ENCODE data around the gene COA8. TPM values are rescaled to one million over a fixed set of nuclear protein-coding genes. Genes with fewer than 3 reads are reported as not detected.

The COA8 gene
- total RNA-seq, 3 donors from 2014 or later (not counting 1 experiment from before 2014, with no cell fraction given) = 22.2 to 32.0 (median 24.9) TPM

GRCh38 chr14:103569408-103569807 is 6.6 kb downstream of the COA8 start:
- H3K4me3 Mint-ChIP-seq = no peak overlapping the region
- TF ChIP-seq CTCF (IDR thresholded peaks at IDR 0.05) = no peak
- peaks cover 4 to 5% of the 10 kb centered on the region in 2 donors for H3K4me1 Mint-ChIP-seq
- H3K9me3 Mint-ChIP-seq = no peaks in the 10 kb centered on the region
- Histone ChIP-seq H3K27me3 (ENCODE audit: control insufficient read depth, insufficient read depth, low read length) (no peaks in the 10 kb centered on the region), H3K4me1 (ENCODE audit: control insufficient read depth, insufficient read depth, low read length) (no peaks in the 10 kb centered on the region), H3K36me3 (ENCODE audit: control insufficient read depth, insufficient read depth, low read length) (peaks cover 7% of the 10 kb centered on the region), H3K4me3 (ENCODE audit: low read length) (no peak overlapping the region), H3K9me3 (ENCODE audit: control insufficient read depth, insufficient read depth, low read length) (no peaks in the 10 kb centered on the region), H3K27ac (ENCODE audit: low read length) (no peak overlapping the region)
- H3K27me3 Mint-ChIP-seq (ENCODE audit: low read depth in 2 of 2) = no peaks in the 10 kb centered on the region
- no peak for ATAC-seq
- DNase-seq = no peak
- 87% methylated on average over 10 of the region's 11 CpGs for WGBS (ENCODE audit: insufficient coverage)
- intact Hi-C loops (cut with micrococcal nuclease) = no loop called here
- H3K36me3 Mint-ChIP-seq = peaks cover under 1% of the 10 kb centered on the region
- no peak overlapping the region for H3K27ac Mint-ChIP-seq

- 96% methylated on average over 5 of the region's 6 CpGs for WGBS (ENCODE audit: insufficient coverage)
- intact Hi-C loops (cut with micrococcal nuclease) = no loop called here
- Histone ChIP-seq H3K27ac (ENCODE audit: low read length) (no peak overlapping the region), H3K9me3 (ENCODE audit: control insufficient read depth, insufficient read depth, low read length) (no peaks in the 10 kb centered on the region), H3K27me3 (ENCODE audit: control insufficient read depth, insufficient read depth, low read length) (no peaks in the 10 kb centered on the region), H3K4me3 (ENCODE audit: low read length) (no peak overlapping the region), H3K36me3 (ENCODE audit: control insufficient read depth, insufficient read depth, low read length) (peaks cover 31% of the 10 kb centered on the region), H3K4me1 (ENCODE audit: control insufficient read depth, insufficient read depth, low read length) (no peaks in the 10 kb centered on the region)
- no peak overlapping the region for H3K4me3 Mint-ChIP-seq
- H3K4me1 Mint-ChIP-seq = no peaks in the 10 kb centered on the region
- DNase-seq = no peak
- H3K9me3 Mint-ChIP-seq = no peaks in the 10 kb centered on the region
- H3K27me3 Mint-ChIP-seq (ENCODE audit: low read depth in 2 of 2) = no peaks in the 10 kb centered on the region
- no peak overlapping the region for H3K27ac Mint-ChIP-seq
- TF ChIP-seq CTCF (IDR thresholded peaks at IDR 0.05) = no peak
- no peak for ATAC-seq
- H3K36me3 Mint-ChIP-seq = peaks cover 8% of the 10 kb centered on the region
Measured at GRCh38 chr14:103574104-103574503, 11.3 kb downstream of the COA8 start.

- H3K9me3 Mint-ChIP-seq = no peaks in the 10 kb centered on the region
- Histone ChIP-seq H3K36me3 (ENCODE audit: control insufficient read depth, insufficient read depth, low read length) (peaks cover 31% of the 10 kb centered on the region), H3K9me3 (ENCODE audit: control insufficient read depth, insufficient read depth, low read length) (no peaks in the 10 kb centered on the region), H3K27me3 (ENCODE audit: control insufficient read depth, insufficient read depth, low read length) (no peaks in the 10 kb centered on the region), H3K27ac (ENCODE audit: low read length) (no peak overlapping the region), H3K4me3 (ENCODE audit: low read length) (no peak overlapping the region), H3K4me1 (ENCODE audit: control insufficient read depth, insufficient read depth, low read length) (no peaks in the 10 kb centered on the region)
- ATAC-seq (no peak), DNase-seq (no peak)
- H3K27ac Mint-ChIP-seq = no peak overlapping the region
- 96% methylated on average over 18 of the region's 18 CpGs for WGBS (ENCODE audit: insufficient coverage)
- peaks cover 8% of the 10 kb centered on the region for H3K36me3 Mint-ChIP-seq
- no peak for TF ChIP-seq CTCF (IDR thresholded peaks at IDR 0.05)
- intact Hi-C loops (cut with micrococcal nuclease) = no loop called here
- no peaks in the 10 kb centered on the region for H3K27me3 Mint-ChIP-seq (ENCODE audit: low read depth in 2 of 2)
- no peaks in the 10 kb centered on the region for H3K4me1 Mint-ChIP-seq
- H3K4me3 Mint-ChIP-seq = no peak overlapping the region
Measured at GRCh38 chr14:103574707-103575285, 12.0 kb downstream of the COA8 start.
